Kidney epithelial cell (primary cell): ENCODE measurements around the gene YKT6. TPM values are rescaled to one million over a fixed set of nuclear protein-coding genes. Genes with fewer than 3 reads are reported as not detected.

ENCODE experiments used
- DNase-seq: peaks from one replicate; pipeline ENCODE4 v3.0.0-alpha.2; 2010; ENCODE audit warnings: low read depth
- H3K27me3 ChIP-seq: 2 replicates; pipeline ENCODE4 v1.6.0; 2011; ENCODE audit warnings: low read length; ENCODE audit not compliant: control insufficient read depth, insufficient read depth
- H3K36me3 ChIP-seq: 2 replicates; pipeline ENCODE4 v1.5.1; 2011; ENCODE audit warnings: low read length; ENCODE audit not compliant: control insufficient read depth, insufficient read depth
- H3K4me3 ChIP-seq: 2 replicates; pipeline ENCODE4 v1.5.1; 2011; ENCODE audit warnings: low read depth, mild to moderate bottlenecking, control low read depth, low read length
- CTCF ChIP-seq: IDR thresholded peaks from 2 replicates; pipeline ENCODE4 v1.5.1; 2011; ENCODE audit warnings: mild to moderate bottlenecking, moderate library complexity, low read length, control low read depth, inconsistent platforms; ENCODE audit not compliant: insufficient read depth, poor library complexity, severe bottlenecking
- total RNA-seq: library from RNA; depleted of rRNA; stranded (reverse); fragments of >200 nt; gene quantifications from 2 replicates; pipeline ENCODE4 v1.2.3, GENCODE V29; 2015

The YKT6 gene
- total RNA-seq, 1 donor from 2014 or later = 124 TPM

- Histone ChIP-seq H3K36me3 (peaks cover 1% of the 10 kb centered on the region), H3K4me3 (no peak overlapping the region), H3K27me3 (peaks cover 2% of the 10 kb centered on the region)
- no peak for TF ChIP-seq CTCF
- no peak for DNase-seq
These were observed 15.9 kb downstream of the YKT6 start for GRCh38 chr7:44216521-44217222.

GRCh38 chr7:44217223-44217714 lies 16.5 kb downstream of the YKT6 start:
- Histone ChIP-seq H3K4me3 (no peak overlapping the region), H3K36me3 (no peaks in the 10 kb centered on the region), H3K27me3 (peaks cover 2% of the 10 kb centered on the region)
- no peak for DNase-seq
- TF ChIP-seq CTCF = no peak

DNA sequence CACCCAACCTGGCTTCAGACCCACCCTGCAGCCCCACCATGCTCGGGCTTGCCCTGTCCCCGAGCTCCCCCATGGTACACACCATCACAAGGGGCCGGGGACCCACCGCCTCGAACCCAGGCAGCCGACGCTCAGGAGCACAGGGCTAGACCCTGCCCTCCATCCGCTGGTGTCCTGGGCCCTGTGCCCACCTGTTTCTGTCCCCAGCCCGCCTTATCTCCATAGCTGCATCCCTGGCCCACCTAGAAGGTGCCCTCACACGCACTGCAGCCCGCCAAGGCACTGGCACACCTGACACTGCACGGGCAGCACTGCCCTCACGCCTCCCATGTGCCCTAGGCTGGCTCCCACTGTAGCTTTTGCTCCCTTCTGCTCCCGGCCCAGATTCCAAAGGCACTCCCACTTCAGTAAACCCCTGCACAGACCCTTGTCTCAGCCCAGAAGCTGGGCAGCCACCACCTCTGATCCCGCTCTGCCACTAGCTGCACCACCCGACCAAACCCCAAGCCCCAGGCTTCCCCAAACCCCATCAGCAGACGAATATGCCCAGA lies 17.1 kb downstream of the YKT6 start:
- H3K4me3 ChIP-seq = no peak overlapping the region
- no peak for DNase-seq
- no peak for TF ChIP-seq CTCF

DNA sequence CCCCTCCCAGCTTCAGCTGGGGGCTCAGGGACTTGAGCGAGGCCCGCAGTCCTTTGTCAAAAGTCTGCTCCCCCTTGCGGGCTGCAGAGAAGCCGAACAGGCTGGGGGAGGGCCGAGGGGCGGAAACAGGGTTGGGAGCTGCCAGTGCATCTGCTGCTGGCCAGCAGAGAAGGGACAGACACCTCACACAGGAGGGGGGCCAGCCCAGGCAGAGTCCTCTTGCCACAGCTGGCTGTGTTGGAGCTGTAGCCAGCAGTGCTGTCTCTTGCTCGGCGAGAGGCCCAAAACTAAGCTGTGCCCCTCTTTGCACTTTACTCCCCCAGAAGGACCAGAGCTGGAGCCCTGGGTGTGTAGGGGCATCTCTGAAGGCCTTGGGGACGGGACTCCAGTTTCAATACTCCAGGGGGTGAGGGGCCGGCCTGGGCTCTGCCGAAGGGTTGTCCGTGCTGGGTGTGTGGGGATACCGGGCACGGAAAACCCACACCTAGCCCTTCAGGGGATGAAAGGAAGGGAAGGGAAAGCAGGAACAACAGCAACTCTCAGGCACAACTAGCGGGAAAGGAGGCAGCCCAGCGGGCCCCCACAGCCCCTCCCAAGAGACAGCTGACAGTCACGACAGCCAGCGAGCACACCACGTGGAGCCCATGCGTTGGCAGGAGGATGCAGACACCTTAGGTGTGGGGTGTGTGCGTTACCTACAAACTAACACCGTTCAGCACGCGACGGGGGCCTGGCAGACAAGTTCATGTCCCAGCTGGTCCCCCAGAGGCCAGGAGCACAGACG lies 17.8 kb downstream of the YKT6 start:
- peak; percentile 3 for TF ChIP-seq CTCF
- Histone ChIP-seq H3K4me3 (no peak overlapping the region), H3K36me3 (no peaks in the 10 kb centered on the region), H3K27me3 (peaks cover 9% of the 10 kb centered on the region)
- DNase-seq = no peak

More for the DNA sequence above, 17.1 kb downstream of the YKT6 start:
- H3K36me3 ChIP-seq = no peaks in the 10 kb centered on the region
- peaks cover 3% of the 10 kb centered on the region for H3K27me3 ChIP-seq

- DNase-seq = no peak
These were observed 18.7 kb downstream of the YKT6 start for GRCh38 chr7:44219371-44220045.

More at GRCh38 chr7:44219371-44220045, 18.7 kb downstream of the YKT6 start:
- peaks cover 15% of the 10 kb centered on the region for H3K27me3 ChIP-seq
- H3K4me3 ChIP-seq = no peak overlapping the region
- no peaks in the 10 kb centered on the region for H3K36me3 ChIP-seq
- no peak for TF ChIP-seq CTCF
